ENCODE results near the gene HTRA3.

The HTRA3 gene

GRCh38 chr4:8294036-8294435 is 24.5 kb downstream of the HTRA3 start:
- Mint-ChIP-seq H3K27me3 (no peaks in the 10 kb centered on the region), H3K9me3 (peaks cover 6% of the 10 kb centered on the region), H3K4me1 (no peaks in the 10 kb centered on the region), H3K27ac (ENCODE audit: low read depth) (no peak overlapping the region), H3K4me3 (no peak overlapping the region), H3K36me3 (ENCODE audit: insufficient read depth) (peaks cover 3% of the 10 kb centered on the region)
- ATAC-seq (replicated peaks; ENCODE audit: extremely low read depth, poor library complexity, severe bottlenecking) = no peak
- no peak for DNase-seq (ENCODE audit: low spot score in 2 of 2)

GRCh38 chr4:8294775-8295174 is 25.2 kb downstream of the HTRA3 start:
- Mint-ChIP-seq H3K9me3 (peaks cover 6% of the 10 kb centered on the region), H3K36me3 (ENCODE audit: insufficient read depth) (peaks cover 3% of the 10 kb centered on the region), H3K27me3 (no peaks in the 10 kb centered on the region), H3K4me1 (no peaks in the 10 kb centered on the region), H3K4me3 (no peak overlapping the region), H3K27ac (ENCODE audit: low read depth) (no peak overlapping the region)
- ATAC-seq (replicated peaks; ENCODE audit: extremely low read depth, poor library complexity, severe bottlenecking) = no peak
- no peak for DNase-seq (ENCODE audit: low spot score in 2 of 2)

GRCh38 chr4:8295471-8295870 is 25.9 kb downstream of the HTRA3 start:
- no peak for DNase-seq (ENCODE audit: low spot score in 2 of 2)
- ATAC-seq (replicated peaks; ENCODE audit: extremely low read depth, poor library complexity, severe bottlenecking) = no peak
- no peak overlapping the region for H3K27ac Mint-ChIP-seq (ENCODE audit: low read depth)
- peaks cover 7% of the 10 kb centered on the region for H3K9me3 Mint-ChIP-seq
- no peaks in the 10 kb centered on the region for H3K27me3 Mint-ChIP-seq
- peaks cover 3% of the 10 kb centered on the region for H3K36me3 Mint-ChIP-seq (ENCODE audit: insufficient read depth)
- H3K4me1 Mint-ChIP-seq = no peaks in the 10 kb centered on the region
- no peak overlapping the region for H3K4me3 Mint-ChIP-seq

GRCh38 chr4:8296491-8296890 is 26.9 kb downstream of the HTRA3 start:
- Mint-ChIP-seq H3K4me1 (no peaks in the 10 kb centered on the region), H3K27ac (ENCODE audit: low read depth) (no peak overlapping the region), H3K27me3 (peaks cover 2% of the 10 kb centered on the region), H3K36me3 (ENCODE audit: insufficient read depth) (no peaks in the 10 kb centered on the region), H3K9me3 (peaks cover 15% of the 10 kb centered on the region), H3K4me3 (no peak overlapping the region)
- ATAC-seq (replicated peaks; ENCODE audit: extremely low read depth, poor library complexity, severe bottlenecking) (no peak), DNase-seq (ENCODE audit: low spot score in 2 of 2) (no peak)

DNA sequence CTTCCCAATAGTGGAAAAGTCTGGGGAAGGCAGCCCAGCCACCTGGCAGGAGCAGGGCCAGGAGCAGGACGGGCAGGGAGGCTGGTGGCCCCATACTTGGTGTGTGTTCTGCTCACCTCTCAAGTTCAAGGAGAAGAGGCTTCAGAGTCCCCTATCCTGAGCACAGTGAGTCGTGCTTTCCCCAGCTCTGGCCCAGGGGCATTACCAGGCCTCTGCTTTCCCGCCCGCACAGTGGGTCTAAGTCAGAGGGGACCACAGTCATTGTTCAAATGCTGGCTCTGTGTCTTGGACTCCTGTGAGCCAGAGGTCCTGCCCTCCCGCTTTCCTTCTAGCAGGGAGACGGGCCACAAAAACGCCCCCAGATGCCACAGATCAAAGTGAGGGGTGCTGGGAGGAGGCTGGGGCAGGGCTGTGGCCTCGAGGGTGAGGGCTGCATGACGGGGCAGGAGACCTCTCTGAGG is 27.6 kb downstream of the HTRA3 start:
- Mint-ChIP-seq H3K9me3 (peaks cover 15% of the 10 kb centered on the region), H3K4me3 (no peak overlapping the region), H3K27ac (ENCODE audit: low read depth) (no peak overlapping the region), H3K4me1 (no peaks in the 10 kb centered on the region), H3K36me3 (ENCODE audit: insufficient read depth) (no peaks in the 10 kb centered on the region), H3K27me3 (peaks cover 8% of the 10 kb centered on the region)
- ATAC-seq (replicated peaks; ENCODE audit: extremely low read depth, poor library complexity, severe bottlenecking) (no peak), DNase-seq (ENCODE audit: low spot score in 2 of 2) (no peak)

DNA sequence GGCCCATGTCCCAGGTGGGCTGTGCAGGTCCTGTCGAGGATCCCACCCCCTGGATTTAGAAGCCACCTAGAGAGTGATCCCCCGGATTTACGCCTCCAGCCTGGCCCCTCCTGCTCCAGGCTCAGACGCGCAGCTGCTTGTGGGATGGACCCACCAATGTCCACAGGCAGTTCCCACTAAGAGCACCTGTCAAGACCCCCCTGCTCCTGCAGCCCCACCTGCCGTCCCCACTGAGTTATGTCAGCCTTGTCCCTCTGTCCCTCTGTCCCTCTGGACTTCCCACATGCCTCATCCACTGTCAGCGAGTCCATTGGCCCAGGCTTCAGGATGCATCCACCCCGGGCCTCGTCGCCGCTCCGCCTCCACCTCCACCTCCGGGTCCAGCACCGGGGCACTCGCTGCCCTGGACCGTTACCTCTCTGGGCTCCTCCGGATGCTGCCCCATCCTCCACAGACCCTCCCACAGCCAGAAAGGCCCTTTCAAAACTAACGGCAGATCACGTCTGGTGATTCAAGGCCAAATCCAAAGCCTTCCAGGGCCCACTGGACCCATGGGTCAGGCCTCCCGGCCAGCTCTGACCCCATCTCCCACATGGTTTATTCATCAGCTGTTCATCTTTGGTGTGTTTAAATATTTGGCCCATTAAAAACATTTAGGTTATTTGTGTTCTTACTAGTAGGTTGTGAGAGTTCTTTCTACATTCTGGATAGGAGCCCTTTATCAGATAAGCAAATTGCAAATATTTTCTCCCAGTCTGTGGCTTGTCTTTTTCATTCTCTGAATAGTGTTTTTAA is 28.3 kb downstream of the HTRA3 start:
- H3K27me3 Mint-ChIP-seq = peaks cover 16% of the 10 kb centered on the region
- H3K4me1 Mint-ChIP-seq = no peaks in the 10 kb centered on the region
- no peaks in the 10 kb centered on the region for H3K36me3 Mint-ChIP-seq (ENCODE audit: insufficient read depth)
- H3K9me3 Mint-ChIP-seq = peaks cover 15% of the 10 kb centered on the region
- ATAC-seq (replicated peaks; ENCODE audit: extremely low read depth, poor library complexity, severe bottlenecking) = no peak
- no peak overlapping the region for H3K4me3 Mint-ChIP-seq
- no peak for DNase-seq (ENCODE audit: low spot score in 2 of 2)
- no peak overlapping the region for H3K27ac Mint-ChIP-seq (ENCODE audit: low read depth)

- H3K9me3 Mint-ChIP-seq = peaks cover 9% of the 10 kb centered on the region
- H3K4me3 Mint-ChIP-seq = no peak overlapping the region
- H3K4me1 Mint-ChIP-seq = no peaks in the 10 kb centered on the region
- H3K27ac Mint-ChIP-seq (ENCODE audit: low read depth) = no peak overlapping the region
- no peak for ATAC-seq (replicated peaks; ENCODE audit: extremely low read depth, poor library complexity, severe bottlenecking)
- H3K27me3 Mint-ChIP-seq = peaks cover 20% of the 10 kb centered on the region
- no peak for DNase-seq (ENCODE audit: low spot score in 2 of 2)
- H3K36me3 Mint-ChIP-seq (ENCODE audit: insufficient read depth) = peaks cover 3% of the 10 kb centered on the region
These were observed 31.3 kb downstream of the HTRA3 start for GRCh38 chr4:8300832-8301231.

- H3K27me3 Mint-ChIP-seq = peaks cover 31% of the 10 kb centered on the region
- DNase-seq (ENCODE audit: low spot score in 2 of 2) (no peak), ATAC-seq (replicated peaks; ENCODE audit: extremely low read depth, poor library complexity, severe bottlenecking) (no peak)
- H3K4me1 Mint-ChIP-seq = no peaks in the 10 kb centered on the region
- H3K4me3 Mint-ChIP-seq = no peak overlapping the region
- H3K36me3 Mint-ChIP-seq (ENCODE audit: insufficient read depth) = peaks cover 3% of the 10 kb centered on the region
- H3K27ac Mint-ChIP-seq (ENCODE audit: low read depth) = no peak overlapping the region
- H3K9me3 Mint-ChIP-seq = peaks cover 9% of the 10 kb centered on the region
These were observed 32.5 kb downstream of the HTRA3 start for GRCh38 chr4:8301851-8302730.

GRCh38 chr4:8303081-8303480 is 33.5 kb downstream of the HTRA3 start:
- no peak for ATAC-seq (replicated peaks; ENCODE audit: extremely low read depth, poor library complexity, severe bottlenecking)
- H3K36me3 Mint-ChIP-seq (ENCODE audit: insufficient read depth) = peaks cover 5% of the 10 kb centered on the region
- peaks cover 31% of the 10 kb centered on the region for H3K27me3 Mint-ChIP-seq
- H3K4me1 Mint-ChIP-seq = no peaks in the 10 kb centered on the region
- H3K9me3 Mint-ChIP-seq = peaks cover 9% of the 10 kb centered on the region
- no peak for DNase-seq (ENCODE audit: low spot score in 2 of 2)
- no peak overlapping the region for H3K4me3 Mint-ChIP-seq
- H3K27ac Mint-ChIP-seq (ENCODE audit: low read depth) = no peak overlapping the region

DNA sequence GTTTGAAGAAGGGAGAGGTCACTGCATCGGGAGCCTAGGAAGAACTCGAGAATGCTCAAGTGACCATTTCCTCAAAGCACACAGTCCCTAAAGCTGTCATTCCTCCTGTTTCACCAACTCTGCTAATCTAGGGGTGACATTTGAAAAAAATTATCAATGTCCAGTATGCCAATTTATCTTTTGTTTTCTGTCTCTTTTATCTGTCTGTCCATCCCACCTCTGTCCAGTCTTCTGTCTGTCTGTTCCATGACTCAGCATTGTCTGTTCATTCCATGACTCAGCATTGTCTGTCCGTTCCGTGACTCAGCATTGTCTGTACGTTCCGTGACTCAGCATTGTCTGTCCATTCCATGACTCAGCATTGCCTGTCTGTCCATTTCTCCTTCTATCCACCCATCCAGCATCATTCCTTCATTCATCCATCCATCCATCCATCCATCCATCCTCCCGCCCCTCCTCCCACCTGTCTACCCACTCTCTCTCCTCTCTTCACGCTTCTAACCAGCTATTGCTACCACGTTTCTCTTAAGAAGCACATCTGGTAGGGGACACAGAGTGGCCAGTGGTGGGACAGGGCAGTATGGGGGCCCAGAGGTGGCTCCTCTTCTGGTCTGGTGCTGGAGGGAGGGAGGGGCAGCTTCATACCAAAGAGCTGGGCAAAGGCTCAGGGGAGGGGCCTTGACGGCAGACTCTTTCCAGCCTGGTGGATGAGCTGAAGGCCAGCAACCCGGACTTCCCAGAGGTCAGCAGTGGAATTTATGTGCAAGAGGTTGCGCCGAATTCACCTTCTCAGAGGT is 34.1 kb downstream of the HTRA3 start:
- no peak overlapping the region for H3K4me3 Mint-ChIP-seq
- H3K27ac Mint-ChIP-seq (ENCODE audit: low read depth) = no peak overlapping the region
- DNase-seq (ENCODE audit: low spot score in 2 of 2) = no peak

DNA sequence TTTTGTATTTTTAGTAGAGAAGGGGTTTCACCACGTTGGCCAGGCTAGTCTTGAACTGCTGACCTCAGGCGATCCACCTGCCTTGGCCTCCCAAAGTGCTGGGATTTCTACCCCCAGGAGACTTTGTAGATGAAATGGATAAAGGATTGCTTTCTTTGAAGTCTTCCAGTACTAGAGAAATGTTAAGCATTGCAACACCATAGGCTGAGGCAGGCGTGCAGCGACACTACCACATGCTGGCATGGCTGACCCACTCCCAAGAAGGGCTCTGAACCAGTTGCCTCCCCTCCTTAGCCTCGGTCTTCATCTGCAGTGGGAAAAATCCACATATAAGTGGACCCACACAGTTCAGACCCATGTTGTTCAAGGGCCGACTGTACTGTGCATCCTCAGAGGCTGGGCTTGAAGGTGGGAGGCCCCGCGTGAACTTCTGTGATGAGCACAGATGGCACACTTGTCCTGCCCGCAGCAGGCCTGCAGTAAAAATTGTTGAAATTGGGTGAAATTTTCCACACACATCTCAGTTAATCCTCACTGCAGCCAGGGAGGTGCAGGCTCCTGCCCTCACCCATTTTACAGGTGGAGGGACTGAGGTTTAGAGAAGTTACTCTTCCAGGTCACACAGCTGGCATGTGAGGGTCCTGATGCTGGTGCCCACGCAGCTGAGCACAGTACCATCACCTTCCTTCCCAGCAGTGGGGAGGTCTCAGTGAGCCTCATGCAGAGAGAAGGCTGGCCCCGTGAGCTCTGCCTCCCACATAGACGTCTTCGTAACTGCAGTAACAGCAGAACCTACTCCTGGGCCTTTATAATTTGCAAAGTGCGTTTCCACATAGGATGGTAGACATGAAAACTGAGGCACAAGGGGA is 35.5 kb downstream of the HTRA3 start:
- ATAC-seq (replicated peaks; ENCODE audit: extremely low read depth, poor library complexity, severe bottlenecking) = no peak
- Mint-ChIP-seq H3K36me3 (ENCODE audit: insufficient read depth) (peaks cover 5% of the 10 kb centered on the region), H3K27me3 (peaks cover 40% of the 10 kb centered on the region), H3K4me1 (no peaks in the 10 kb centered on the region), H3K4me3 (no peak overlapping the region), H3K27ac (ENCODE audit: low read depth) (no peak overlapping the region), H3K9me3 (peaks cover 9% of the 10 kb centered on the region)
- DNase-seq (ENCODE audit: low spot score in 2 of 2) = no peak

More for the DNA sequence above, 34.1 kb downstream of the HTRA3 start:
- H3K4me1 Mint-ChIP-seq = no peaks in the 10 kb centered on the region
- H3K27me3 Mint-ChIP-seq = peaks cover 31% of the 10 kb centered on the region
- ATAC-seq (replicated peaks; ENCODE audit: extremely low read depth, poor library complexity, severe bottlenecking) = no peak
- H3K36me3 Mint-ChIP-seq (ENCODE audit: insufficient read depth) = peaks cover 5% of the 10 kb centered on the region
- H3K9me3 Mint-ChIP-seq = peaks cover 9% of the 10 kb centered on the region

Measured in central memory CD8-positive, alpha-beta T cell (primary cell).